ENCODE measurements around the gene CLSTN2. TPM values are rescaled to one million over a fixed set of nuclear protein-coding genes. Genes with fewer than 3 reads are reported as not detected.

Gene CLSTN2
- total RNA-seq, 1 experiment from 2014 or later, result not detected

GRCh38 chr3:140151321-140151720, 216.3 kb downstream of the CLSTN2 start:
- no peak overlapping the region for H3K27ac ChIP-seq (ENCODE audit: low read length)

GRCh38 chr3:140152851-140153639, 218.1 kb downstream of the CLSTN2 start:
- H3K4me1 ChIP-seq (ENCODE audit: low read length), result peaks cover 10% of the 10 kb centered on the region
- 0 out of 2 replicates have a peak overlapping the region, but pooled peaks have one; percentile 41 for H2AFZ ChIP-seq (ENCODE audit: low read length)
- H3K36me3 ChIP-seq (ENCODE audit: insufficient read depth, low read length), result no peaks in the 10 kb centered on the region
- no peak overlapping the region for H3K4me3 ChIP-seq (ENCODE audit: low read length)
- H3K27me3 ChIP-seq (ENCODE audit: low read length), result no peaks in the 10 kb centered on the region
- H3K9ac ChIP-seq (ENCODE audit: low read length), result no peak overlapping the region
- no peak for DNase-seq
- no peaks in the 10 kb centered on the region for H3K9me2 ChIP-seq (replicated peaks; ENCODE audit: insufficient read depth, low read length)
- H3K9me3 ChIP-seq (ENCODE audit: low read length), result no peaks in the 10 kb centered on the region
- no peaks in the 10 kb centered on the region for H4K20me1 ChIP-seq (ENCODE audit: insufficient read depth, low read depth, low read length)
- no peak overlapping the region for H3K27ac ChIP-seq (ENCODE audit: low read length)
- H3K79me2 ChIP-seq (ENCODE audit: low read length), result no peaks in the 10 kb centered on the region
- H3K4me2 ChIP-seq (ENCODE audit: low read depth, low read length, poor library complexity, severe bottlenecking), result no peak overlapping the region

More at GRCh38 chr3:140151321-140151720, 216.3 kb downstream of the CLSTN2 start:
- no peaks in the 10 kb centered on the region for H3K36me3 ChIP-seq (ENCODE audit: insufficient read depth, low read length)
- H3K9me3 ChIP-seq (ENCODE audit: low read length), result no peaks in the 10 kb centered on the region
- H2AFZ ChIP-seq (ENCODE audit: low read length), result no peak overlapping the region
- H4K20me1 ChIP-seq (ENCODE audit: insufficient read depth, low read depth, low read length), result no peaks in the 10 kb centered on the region
- no peaks in the 10 kb centered on the region for H3K79me2 ChIP-seq (ENCODE audit: low read length)
- no peak overlapping the region for H3K4me2 ChIP-seq (ENCODE audit: low read depth, low read length, poor library complexity, severe bottlenecking)
- no peaks in the 10 kb centered on the region for H3K27me3 ChIP-seq (ENCODE audit: low read length)
- DNase-seq, result no peak
- no peaks in the 10 kb centered on the region for H3K9me2 ChIP-seq (replicated peaks; ENCODE audit: insufficient read depth, low read length)
- no peak overlapping the region for H3K9ac ChIP-seq (ENCODE audit: low read length)
- no peak overlapping the region for H3K4me3 ChIP-seq (ENCODE audit: low read length)
- H3K4me1 ChIP-seq (ENCODE audit: low read length), result peaks cover 10% of the 10 kb centered on the region

DNA sequence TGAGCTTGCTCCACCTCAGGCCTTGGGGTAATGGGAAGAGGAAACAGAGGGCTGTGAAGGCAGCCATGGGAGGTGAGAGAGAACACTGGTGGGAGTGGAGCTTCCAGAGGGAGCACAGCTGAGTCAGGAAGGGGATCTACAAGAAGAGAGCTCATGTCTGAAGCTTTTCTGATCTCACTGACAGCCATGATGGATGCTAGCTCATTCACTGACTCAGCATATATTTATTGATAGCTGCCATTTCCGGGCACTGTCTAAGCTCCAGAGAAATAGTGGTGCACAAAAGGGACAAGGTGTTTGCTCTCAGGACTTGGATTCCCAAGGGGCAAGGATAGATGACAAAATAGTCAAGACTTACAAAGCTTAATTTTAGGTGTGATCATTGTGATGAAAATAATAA, 218.8 kb downstream of the CLSTN2 start:
- Histone ChIP-seq H3K79me2 (ENCODE audit: low read length) (no peaks in the 10 kb centered on the region), H3K27me3 (ENCODE audit: low read length) (no peaks in the 10 kb centered on the region), H3K4me3 (ENCODE audit: low read length) (no peak overlapping the region), H3K27ac (ENCODE audit: low read length) (no peak overlapping the region), H2AFZ (ENCODE audit: low read length) (0 out of 2 replicates have a peak overlapping the region, but pooled peaks have one; percentile 41), H3K9me2 (replicated peaks; ENCODE audit: insufficient read depth, low read length) (no peaks in the 10 kb centered on the region), H3K4me1 (ENCODE audit: low read length) (peaks cover 10% of the 10 kb centered on the region), H3K9me3 (ENCODE audit: low read length) (no peaks in the 10 kb centered on the region), H3K36me3 (ENCODE audit: insufficient read depth, low read length) (no peaks in the 10 kb centered on the region), H4K20me1 (ENCODE audit: insufficient read depth, low read depth, low read length) (no peaks in the 10 kb centered on the region), H3K4me2 (ENCODE audit: low read depth, low read length, poor library complexity, severe bottlenecking) (no peak overlapping the region), H3K9ac (ENCODE audit: low read length) (no peak overlapping the region)
- no peak for DNase-seq

- Histone ChIP-seq H3K36me3 (ENCODE audit: insufficient read depth, low read length) (no peaks in the 10 kb centered on the region), H3K9me3 (ENCODE audit: low read length) (no peaks in the 10 kb centered on the region), H2AFZ (ENCODE audit: low read length) (no peak overlapping the region), H3K4me3 (ENCODE audit: low read length) (no peak overlapping the region), H3K4me2 (ENCODE audit: low read depth, low read length, poor library complexity, severe bottlenecking) (no peak overlapping the region), H3K79me2 (ENCODE audit: low read length) (no peaks in the 10 kb centered on the region), H3K9ac (ENCODE audit: low read length) (no peak overlapping the region), H4K20me1 (ENCODE audit: insufficient read depth, low read depth, low read length) (no peaks in the 10 kb centered on the region), H3K9me2 (replicated peaks; ENCODE audit: insufficient read depth, low read length) (no peaks in the 10 kb centered on the region), H3K27ac (ENCODE audit: low read length) (no peak overlapping the region), H3K27me3 (ENCODE audit: low read length) (no peaks in the 10 kb centered on the region), H3K4me1 (ENCODE audit: low read length) (peaks cover 10% of the 10 kb centered on the region)
- no peak for DNase-seq
Measured at GRCh38 chr3:140157161-140157560, 222.2 kb downstream of the CLSTN2 start.

DNA sequence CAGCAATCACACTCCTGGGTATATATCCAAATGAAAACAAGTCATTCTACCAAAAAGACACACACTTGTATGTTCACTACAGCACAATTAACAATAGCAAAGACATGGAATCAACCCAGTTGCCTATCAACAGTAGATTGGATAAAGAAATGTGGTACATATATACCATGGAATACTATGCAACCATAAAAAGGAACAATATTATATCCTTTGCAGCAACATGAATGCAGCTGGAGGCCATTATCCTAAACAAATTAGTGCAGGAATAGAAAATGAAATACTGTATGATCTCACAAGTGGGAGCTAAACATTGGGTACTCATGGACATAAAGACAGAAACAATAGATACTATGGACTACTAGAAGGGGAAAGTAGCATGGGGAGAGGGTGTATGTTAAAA, 224.7 kb downstream of the CLSTN2 start:
- H3K27me3 ChIP-seq (ENCODE audit: low read length), result no peaks in the 10 kb centered on the region
- H3K27ac ChIP-seq (ENCODE audit: low read length), result no peak overlapping the region
- no peaks in the 10 kb centered on the region for H3K9me3 ChIP-seq (ENCODE audit: low read length)
- no peaks in the 10 kb centered on the region for H3K36me3 ChIP-seq (ENCODE audit: insufficient read depth, low read length)
- H4K20me1 ChIP-seq (ENCODE audit: insufficient read depth, low read depth, low read length), result no peaks in the 10 kb centered on the region
- no peak for DNase-seq
- no peaks in the 10 kb centered on the region for H3K4me1 ChIP-seq (ENCODE audit: low read length)
- no peak overlapping the region for H3K9ac ChIP-seq (ENCODE audit: low read length)
- H3K4me2 ChIP-seq (ENCODE audit: low read depth, low read length, poor library complexity, severe bottlenecking), result no peak overlapping the region
- no peaks in the 10 kb centered on the region for H3K79me2 ChIP-seq (ENCODE audit: low read length)
- H3K4me3 ChIP-seq (ENCODE audit: low read length), result no peak overlapping the region
- no peak overlapping the region for H2AFZ ChIP-seq (ENCODE audit: low read length)
- H3K9me2 ChIP-seq (replicated peaks; ENCODE audit: insufficient read depth, low read length), result no peaks in the 10 kb centered on the region

- Histone ChIP-seq H3K4me2 (ENCODE audit: low read depth, low read length, poor library complexity, severe bottlenecking) (no peak overlapping the region), H4K20me1 (ENCODE audit: insufficient read depth, low read depth, low read length) (no peaks in the 10 kb centered on the region), H3K4me1 (ENCODE audit: low read length) (no peaks in the 10 kb centered on the region), H3K27ac (ENCODE audit: low read length) (no peak overlapping the region), H3K79me2 (ENCODE audit: low read length) (no peaks in the 10 kb centered on the region), H3K9me3 (ENCODE audit: low read length) (no peaks in the 10 kb centered on the region), H3K36me3 (ENCODE audit: insufficient read depth, low read length) (no peaks in the 10 kb centered on the region), H2AFZ (ENCODE audit: low read length) (no peak overlapping the region), H3K9ac (ENCODE audit: low read length) (no peak overlapping the region), H3K9me2 (replicated peaks; ENCODE audit: insufficient read depth, low read length) (no peaks in the 10 kb centered on the region), H3K4me3 (ENCODE audit: low read length) (no peak overlapping the region), H3K27me3 (ENCODE audit: low read length) (no peaks in the 10 kb centered on the region)
- no peak for DNase-seq
Measured at GRCh38 chr3:140160553-140160952, 225.6 kb downstream of the CLSTN2 start.

DNA sequence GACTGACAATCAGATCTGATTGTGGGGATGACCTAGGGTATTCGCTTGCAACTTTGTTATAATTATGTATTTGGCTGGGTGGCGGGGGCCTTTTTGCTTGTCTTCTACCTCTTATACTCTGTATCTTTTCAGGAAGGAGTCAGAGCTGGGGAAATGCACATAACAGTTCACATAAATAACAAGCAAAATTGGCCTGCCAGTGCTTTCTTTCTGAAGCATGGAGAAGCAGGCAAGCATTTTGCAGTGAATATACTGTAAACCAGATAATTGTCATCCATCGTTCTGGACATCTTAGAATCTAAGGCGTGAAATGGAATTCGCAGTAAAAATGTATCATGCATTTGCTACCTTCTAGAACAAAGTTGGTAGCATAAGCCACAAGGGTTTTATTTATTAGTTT, 227.6 kb downstream of the CLSTN2 start:
- Histone ChIP-seq H3K27me3 (ENCODE audit: low read length) (no peaks in the 10 kb centered on the region), H4K20me1 (ENCODE audit: insufficient read depth, low read depth, low read length) (no peaks in the 10 kb centered on the region), H3K36me3 (ENCODE audit: insufficient read depth, low read length) (no peaks in the 10 kb centered on the region), H3K4me3 (ENCODE audit: low read length) (no peak overlapping the region), H2AFZ (ENCODE audit: low read length) (no peak overlapping the region), H3K4me1 (ENCODE audit: low read length) (no peaks in the 10 kb centered on the region), H3K79me2 (ENCODE audit: low read length) (no peaks in the 10 kb centered on the region), H3K9me3 (ENCODE audit: low read length) (no peaks in the 10 kb centered on the region), H3K27ac (ENCODE audit: low read length) (no peak overlapping the region), H3K9ac (ENCODE audit: low read length) (no peak overlapping the region), H3K4me2 (ENCODE audit: low read depth, low read length, poor library complexity, severe bottlenecking) (no peak overlapping the region), H3K9me2 (replicated peaks; ENCODE audit: insufficient read depth, low read length) (no peaks in the 10 kb centered on the region)
- DNase-seq, result no peak

DNA sequence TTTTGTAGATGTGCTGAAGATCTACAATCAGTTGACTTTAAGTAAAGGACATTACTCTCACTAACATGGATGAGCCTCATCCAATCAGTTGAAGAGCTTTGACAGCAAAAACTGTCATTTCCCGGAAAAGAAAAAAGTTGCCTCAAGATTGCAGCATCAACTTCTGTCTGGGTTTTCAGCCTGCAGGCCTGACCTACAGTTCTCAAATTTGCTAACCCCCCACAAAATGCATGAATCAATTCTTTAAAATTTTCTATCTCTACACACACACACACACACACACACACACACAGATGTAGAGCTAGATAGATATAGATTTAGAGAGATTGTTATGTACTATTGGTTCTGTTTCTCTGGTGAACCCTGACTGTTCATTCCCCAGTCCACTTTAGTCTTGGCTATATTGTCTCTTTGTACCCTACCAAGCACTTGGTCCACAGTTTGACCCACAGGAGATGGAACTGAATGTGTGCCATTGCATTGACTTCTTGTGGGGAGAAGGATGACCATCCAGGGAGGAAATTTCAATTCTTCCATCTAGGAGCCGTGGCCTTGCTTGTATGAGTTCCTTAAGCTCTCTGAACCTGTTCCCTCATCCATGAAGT, 228.3 kb downstream of the CLSTN2 start:
- Histone ChIP-seq H3K79me2 (ENCODE audit: low read length) (no peaks in the 10 kb centered on the region), H3K36me3 (ENCODE audit: insufficient read depth, low read length) (no peaks in the 10 kb centered on the region), H3K9me3 (ENCODE audit: low read length) (no peaks in the 10 kb centered on the region), H3K4me1 (ENCODE audit: low read length) (no peaks in the 10 kb centered on the region), H2AFZ (ENCODE audit: low read length) (no peak overlapping the region), H3K4me2 (ENCODE audit: low read depth, low read length, poor library complexity, severe bottlenecking) (no peak overlapping the region), H3K27ac (ENCODE audit: low read length) (no peak overlapping the region), H3K9me2 (replicated peaks; ENCODE audit: insufficient read depth, low read length) (no peaks in the 10 kb centered on the region), H3K4me3 (ENCODE audit: low read length) (no peak overlapping the region), H3K27me3 (ENCODE audit: low read length) (no peaks in the 10 kb centered on the region), H3K9ac (ENCODE audit: low read length) (no peak overlapping the region), H4K20me1 (ENCODE audit: insufficient read depth, low read depth, low read length) (no peaks in the 10 kb centered on the region)
- DNase-seq, result no peak
